Measurements from ENCODE around the gene SORBS1. TPM values are rescaled to one million over a fixed set of nuclear protein-coding genes. Genes with fewer than 3 reads are reported as not detected.

Gene SORBS1
- total and polyA plus RNA-seq, 2 experiments from 2014 or later, result 17.0 to 40.2 TPM

GRCh38 chr10:95535526-95535925 is 25.6 kb downstream of the SORBS1 start:
- H2AFZ ChIP-seq, result no peak overlapping the region
- H3K4me1 ChIP-seq (ENCODE audit: insufficient read depth), result peaks cover 43% of the 10 kb centered on the region
- H3K79me2 ChIP-seq, result peaks cover 80% of the 10 kb centered on the region
- DNase-seq (ENCODE audit: low spot score), result no peak
- no peaks in the 10 kb centered on the region for H3K27me3 ChIP-seq
- H4K20me1 ChIP-seq (ENCODE audit: insufficient read depth, poor library complexity, severe bottlenecking), result no peaks in the 10 kb centered on the region
- TF ChIP-seq EZH2phosphoT487 (IDR thresholded peaks at IDR 0.05; ENCODE audit: low read depth, severe bottlenecking, unreplicated experiment), result no peak
- no peak for TF ChIP-seq EZH2 (IDR thresholded peaks at IDR 0.05; ENCODE audit: borderline replicate concordance)
- no peak for TF ChIP-seq CTCF (IDR thresholded peaks at IDR 0.05; ENCODE audit: poor library complexity)
- peak overlapping the region; percentile 55 for H3K27ac ChIP-seq
- H3K9me2 ChIP-seq (replicated peaks; ENCODE audit: insufficient read depth), result no peaks in the 10 kb centered on the region
- no peak overlapping the region for H3K4me3 ChIP-seq
- H3K4me2 ChIP-seq, result peak overlapping the region; percentile 24
- H3K36me3 ChIP-seq (replicated peaks; ENCODE audit: insufficient read depth, low read depth), result no peaks in the 10 kb centered on the region
- no peaks in the 10 kb centered on the region for H3K9me3 ChIP-seq (ENCODE audit: low read depth)
- WGBS (ENCODE audit: low lambda C conversion rate, missing lambda C conversion rate), result 61% methylated on average over 2 of the region's 2 CpGs

DNA sequence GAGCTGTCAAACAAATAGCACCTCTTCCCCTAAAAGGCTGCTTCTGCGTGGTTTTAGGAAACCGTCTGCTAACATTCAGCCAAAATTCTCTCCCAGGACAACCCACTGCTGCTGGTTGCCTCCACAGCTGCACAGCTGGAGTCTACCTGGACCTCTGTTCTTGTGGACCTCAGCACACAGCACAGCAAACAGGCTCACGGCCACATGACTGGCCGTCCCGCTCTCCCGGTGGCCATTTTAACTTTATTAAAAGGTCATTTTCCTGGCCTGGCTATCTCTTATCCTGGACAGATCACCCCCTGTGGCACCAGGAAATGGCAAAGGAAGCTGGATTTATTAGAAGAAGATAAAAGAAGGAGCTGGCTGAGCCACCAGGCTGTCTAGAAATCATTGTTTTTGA is 27.6 kb downstream of the SORBS1 start:
- no peak for TF ChIP-seq EZH2phosphoT487 (IDR thresholded peaks at IDR 0.05; ENCODE audit: low read depth, severe bottlenecking, unreplicated experiment)
- no peak for TF ChIP-seq CTCF (IDR thresholded peaks at IDR 0.05; ENCODE audit: poor library complexity)
- TF ChIP-seq EZH2 (IDR thresholded peaks at IDR 0.05; ENCODE audit: borderline replicate concordance), result no peak
- DNase-seq (ENCODE audit: low spot score), result no peak
- Histone ChIP-seq H3K4me2 (no peak overlapping the region), H3K4me3 (no peak overlapping the region), H3K27ac (no peak overlapping the region), H3K4me1 (ENCODE audit: insufficient read depth) (peaks cover 43% of the 10 kb centered on the region), H2AFZ (no peak overlapping the region), H3K9me3 (ENCODE audit: low read depth) (no peaks in the 10 kb centered on the region), H3K79me2 (peaks cover 76% of the 10 kb centered on the region), H4K20me1 (ENCODE audit: insufficient read depth, poor library complexity, severe bottlenecking) (no peaks in the 10 kb centered on the region), H3K9me2 (replicated peaks; ENCODE audit: insufficient read depth) (no peaks in the 10 kb centered on the region), H3K27me3 (no peaks in the 10 kb centered on the region), H3K36me3 (replicated peaks; ENCODE audit: insufficient read depth, low read depth) (no peaks in the 10 kb centered on the region)
- WGBS (ENCODE audit: low lambda C conversion rate, missing lambda C conversion rate), result 65% methylated on average over 6 of the region's 6 CpGs

DNA sequence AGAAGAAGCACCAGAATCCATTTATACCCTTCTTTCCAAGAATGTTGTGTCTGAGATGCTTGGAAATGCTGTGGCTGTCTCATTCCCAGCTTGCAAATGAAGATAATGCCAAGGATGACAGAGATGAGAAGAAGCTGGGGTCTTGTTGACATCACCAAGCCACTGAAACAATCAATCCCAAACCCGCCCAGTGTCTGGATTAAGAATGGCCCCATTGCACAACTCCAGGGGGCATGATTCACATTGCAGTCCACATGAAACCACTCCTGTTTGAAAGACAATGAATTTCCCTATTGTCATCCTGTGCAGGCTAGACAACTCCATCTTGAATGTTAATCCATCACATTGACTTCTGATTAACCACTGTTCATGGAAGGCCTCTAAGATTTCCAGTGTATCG is 28.6 kb downstream of the SORBS1 start:
- H3K27ac ChIP-seq, result no peak overlapping the region
- H3K79me2 ChIP-seq, result peaks cover 76% of the 10 kb centered on the region
- no peak overlapping the region for H3K4me2 ChIP-seq
- H3K9me3 ChIP-seq (ENCODE audit: low read depth), result no peaks in the 10 kb centered on the region
- TF ChIP-seq EZH2 (IDR thresholded peaks at IDR 0.05; ENCODE audit: borderline replicate concordance) (no peak), EZH2phosphoT487 (IDR thresholded peaks at IDR 0.05; ENCODE audit: low read depth, severe bottlenecking, unreplicated experiment) (no peak), CTCF (IDR thresholded peaks at IDR 0.05; ENCODE audit: poor library complexity) (no peak)
- H3K36me3 ChIP-seq (replicated peaks; ENCODE audit: insufficient read depth, low read depth), result no peaks in the 10 kb centered on the region
- WGBS (ENCODE audit: low lambda C conversion rate, missing lambda C conversion rate), result 96% methylated on average over 2 of the region's 2 CpGs
- no peak for DNase-seq (ENCODE audit: low spot score)
- no peak overlapping the region for H3K4me3 ChIP-seq
- H3K27me3 ChIP-seq, result no peaks in the 10 kb centered on the region
- peaks cover 39% of the 10 kb centered on the region for H3K4me1 ChIP-seq (ENCODE audit: insufficient read depth)
- no peaks in the 10 kb centered on the region for H3K9me2 ChIP-seq (replicated peaks; ENCODE audit: insufficient read depth)
- no peaks in the 10 kb centered on the region for H4K20me1 ChIP-seq (ENCODE audit: insufficient read depth, poor library complexity, severe bottlenecking)
- no peak overlapping the region for H2AFZ ChIP-seq

DNA sequence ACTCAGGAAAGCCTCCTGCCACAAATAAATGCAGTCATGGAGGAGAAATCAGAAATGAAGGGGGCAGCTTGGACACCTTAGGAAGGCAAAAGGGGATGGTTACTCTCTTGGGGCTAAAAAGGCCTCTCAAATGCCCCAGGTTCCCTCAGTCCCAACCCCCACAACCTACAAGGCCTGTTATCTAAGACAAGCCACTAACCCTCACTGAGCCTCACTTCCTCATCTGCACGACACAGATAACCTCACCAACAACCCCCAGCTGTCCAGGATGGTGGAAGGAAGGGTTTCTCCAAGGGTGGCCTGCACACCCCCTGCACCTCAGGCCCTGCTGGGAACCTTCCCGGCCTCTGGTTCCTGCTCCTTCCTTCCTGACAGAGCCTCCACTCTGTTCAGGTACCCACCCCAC is 29.2 kb downstream of the SORBS1 start:
- H3K36me3 ChIP-seq (replicated peaks; ENCODE audit: insufficient read depth, low read depth), result no peaks in the 10 kb centered on the region
- no peak for TF ChIP-seq EZH2phosphoT487 (IDR thresholded peaks at IDR 0.05; ENCODE audit: low read depth, severe bottlenecking, unreplicated experiment)
- TF ChIP-seq EZH2 (IDR thresholded peaks at IDR 0.05; ENCODE audit: borderline replicate concordance), result no peak
- TF ChIP-seq CTCF (IDR thresholded peaks at IDR 0.05; ENCODE audit: poor library complexity), result no peak
- no peaks in the 10 kb centered on the region for H3K9me3 ChIP-seq (ENCODE audit: low read depth)
- DNase-seq (ENCODE audit: low spot score), result no peak
- H3K4me3 ChIP-seq, result no peak overlapping the region
- H3K4me2 ChIP-seq, result no peak overlapping the region
- no peak overlapping the region for H2AFZ ChIP-seq
- H3K79me2 ChIP-seq, result peaks cover 76% of the 10 kb centered on the region
- H3K9me2 ChIP-seq (replicated peaks; ENCODE audit: insufficient read depth), result no peaks in the 10 kb centered on the region
- WGBS (ENCODE audit: low lambda C conversion rate, missing lambda C conversion rate), result 61% methylated on average over 2 of the region's 2 CpGs
- peaks cover 39% of the 10 kb centered on the region for H3K4me1 ChIP-seq (ENCODE audit: insufficient read depth)
- H3K27me3 ChIP-seq, result no peaks in the 10 kb centered on the region
- no peak overlapping the region for H3K27ac ChIP-seq
- no peaks in the 10 kb centered on the region for H4K20me1 ChIP-seq (ENCODE audit: insufficient read depth, poor library complexity, severe bottlenecking)

Measured in hepatocyte (in vitro differentiated cells).